WI38 (cell line): Measurements from ENCODE around the gene FUT4.

Experiments used
- H3K4me3 ChIP-seq: 2 replicates; pipeline ENCODE4 v1.5.1; 2011; ENCODE audit warnings: low read depth, mild to moderate bottlenecking, control low read depth, low read length
- CTCF ChIP-seq: IDR thresholded peaks from 2 replicates; pipeline ENCODE4 v1.5.1; 2012; ENCODE audit warnings: low read depth, mild to moderate bottlenecking, control low read depth, low read length

FUT4 gene

GRCh38 chr11:94590352-94591041, 46.8 kb downstream of the FUT4 start:
- H3K4me3 ChIP-seq, result no peak overlapping the region
- no peak for TF ChIP-seq CTCF

GRCh38 chr11:94593030-94593429, 49.3 kb downstream of the FUT4 start:
- no peak for TF ChIP-seq CTCF

GRCh38 chr11:94595076-94595475, 51.4 kb downstream of the FUT4 start:
- TF ChIP-seq CTCF, result no peak
- no peak overlapping the region for H3K4me3 ChIP-seq

More at GRCh38 chr11:94593030-94593429, 49.3 kb downstream of the FUT4 start:
- no peak overlapping the region for H3K4me3 ChIP-seq

GRCh38 chr11:94597896-94598295, 54.2 kb downstream of the FUT4 start:
- no peak overlapping the region for H3K4me3 ChIP-seq
- TF ChIP-seq CTCF, result no peak
